HuH-7 (cell line): ENCODE data around the gene RPLP2.

Experiments used
- DNase-seq: peaks from one replicate; pipeline ENCODE4 v3.0.0; 2011; ENCODE audit warnings: low spot score

The RPLP2 gene

DNA sequence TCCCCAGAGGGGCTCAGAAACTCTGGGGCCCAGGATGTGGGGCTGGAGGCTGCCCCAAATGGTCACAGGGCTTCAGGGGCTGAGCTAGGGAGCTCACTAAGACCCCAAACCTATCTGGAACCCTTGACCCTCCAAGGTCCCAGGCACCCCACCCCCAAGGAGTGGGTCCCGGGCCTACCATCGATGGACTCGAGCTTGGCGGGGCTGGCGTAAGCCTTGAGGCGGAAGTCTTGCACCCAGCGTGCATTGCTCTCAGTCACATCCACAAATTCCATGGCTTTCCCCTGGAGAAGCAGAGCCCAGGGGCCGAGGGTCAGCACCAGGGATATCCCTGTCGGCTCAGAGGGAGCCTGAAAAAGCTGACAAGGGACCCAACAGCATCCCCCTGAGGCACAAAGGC lies 35.9 kb upstream of the RPLP2 start:
- no peak for DNase-seq

- DNase-seq, result no peak
Measured at GRCh38 chr11:774873-775592, 34.7 kb upstream of the RPLP2 start.

DNA sequence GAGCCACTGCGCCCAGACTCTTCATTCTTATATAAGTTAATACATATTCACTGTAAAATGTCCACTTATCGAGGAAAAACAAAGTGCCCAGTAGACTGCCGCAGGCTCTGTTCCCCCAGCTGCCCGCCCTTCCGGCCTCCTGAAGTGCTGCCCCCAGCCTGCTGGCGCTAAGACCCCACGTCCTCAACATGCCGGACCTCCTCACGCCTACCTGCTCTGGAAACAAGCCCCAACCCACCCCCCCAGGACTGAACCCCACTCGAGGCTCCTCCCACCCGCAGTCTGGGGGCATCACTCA lies 33.6 kb upstream of the RPLP2 start:
- DNase-seq, result no peak

- DNase-seq, result peak; percentile 84
Measured at GRCh38 chr11:776561-777287, 33.0 kb upstream of the RPLP2 start.

- DNase-seq, result peak; percentile 99
Measured at GRCh38 chr11:777288-778255, 32.2 kb upstream of the RPLP2 start, which contains the start of gene GATD1. Gene GATD1 (minus strand): TSS chr11:777487. CDS start chr11:777462, 25 bp downstream.

DNA sequence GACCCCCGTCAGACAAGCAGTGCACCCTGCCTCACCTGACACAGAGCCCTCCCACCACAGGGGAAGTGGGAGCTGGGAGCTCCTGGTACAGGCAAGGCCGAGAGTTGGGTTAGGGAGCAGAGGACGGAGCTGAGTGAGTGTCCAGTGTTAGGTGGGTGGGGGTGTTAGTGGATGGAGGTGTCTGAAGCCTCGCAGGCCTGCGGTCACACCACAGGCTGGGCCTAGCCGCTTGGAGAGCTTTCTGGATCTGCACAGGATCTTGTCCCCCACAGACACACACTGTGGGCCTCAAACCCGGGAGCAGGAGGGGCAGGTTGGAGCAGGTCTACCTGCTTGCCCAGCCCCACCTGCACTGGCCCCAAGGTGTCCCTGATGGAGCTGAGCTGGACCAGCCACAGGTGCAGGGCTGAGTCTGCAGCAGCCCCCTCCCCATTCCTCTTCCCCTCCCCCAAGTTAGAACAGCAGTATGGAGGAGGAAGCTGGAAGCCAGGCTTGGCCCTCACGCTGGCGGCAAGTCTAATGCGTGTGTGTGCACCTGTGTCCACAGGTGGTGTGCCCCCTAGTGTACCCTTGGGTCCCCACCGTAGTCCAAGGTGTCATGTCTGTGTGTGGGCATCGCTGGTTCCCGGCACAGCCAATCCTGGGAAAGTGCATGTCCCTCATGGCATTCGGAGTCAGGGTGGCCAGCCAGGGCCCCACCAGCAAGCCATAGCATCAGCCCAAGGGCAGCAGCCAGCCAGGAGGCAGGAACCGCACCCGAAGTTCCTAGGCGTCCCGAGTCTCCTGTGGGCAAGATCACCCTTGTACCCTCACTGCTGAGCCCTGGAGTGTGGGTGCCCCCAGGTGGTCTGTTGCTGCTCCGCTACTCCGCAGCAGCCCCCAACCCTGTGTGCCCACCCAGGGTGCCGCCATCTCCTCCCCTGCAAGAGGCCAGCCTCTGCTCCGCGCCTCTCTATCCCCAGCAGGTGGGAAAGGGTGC lies 30.5 kb upstream of the RPLP2 start:
- no peak for DNase-seq

DNA sequence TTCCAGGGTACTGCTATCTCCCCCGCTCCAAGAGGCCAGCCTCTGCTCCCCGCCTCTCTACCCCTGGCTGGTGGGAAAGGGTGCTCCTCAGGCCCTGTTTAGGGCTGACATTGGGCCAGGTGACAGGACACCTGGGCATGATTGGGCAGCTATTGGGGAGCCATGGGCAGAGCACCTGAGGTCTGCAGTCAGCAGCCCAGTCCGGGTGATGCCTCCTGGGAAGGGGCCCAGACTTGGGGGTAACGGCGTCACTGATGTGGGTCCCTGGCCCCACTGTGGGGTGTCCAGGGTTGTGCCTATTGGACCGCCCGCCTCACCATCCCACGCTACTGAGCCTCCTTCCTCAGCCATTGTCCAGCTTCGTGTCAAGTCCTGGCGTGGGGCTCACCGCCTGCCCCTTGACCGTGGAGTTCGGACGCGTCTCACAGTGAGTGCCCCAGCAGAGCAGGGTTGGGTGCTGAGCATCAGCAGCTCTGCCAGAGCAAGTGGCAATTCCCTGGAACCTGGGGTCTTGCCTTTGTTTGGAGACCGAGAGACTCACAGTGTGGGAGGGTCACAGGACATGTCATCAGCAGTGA lies 29.7 kb upstream of the RPLP2 start:
- DNase-seq, result no peak

DNA sequence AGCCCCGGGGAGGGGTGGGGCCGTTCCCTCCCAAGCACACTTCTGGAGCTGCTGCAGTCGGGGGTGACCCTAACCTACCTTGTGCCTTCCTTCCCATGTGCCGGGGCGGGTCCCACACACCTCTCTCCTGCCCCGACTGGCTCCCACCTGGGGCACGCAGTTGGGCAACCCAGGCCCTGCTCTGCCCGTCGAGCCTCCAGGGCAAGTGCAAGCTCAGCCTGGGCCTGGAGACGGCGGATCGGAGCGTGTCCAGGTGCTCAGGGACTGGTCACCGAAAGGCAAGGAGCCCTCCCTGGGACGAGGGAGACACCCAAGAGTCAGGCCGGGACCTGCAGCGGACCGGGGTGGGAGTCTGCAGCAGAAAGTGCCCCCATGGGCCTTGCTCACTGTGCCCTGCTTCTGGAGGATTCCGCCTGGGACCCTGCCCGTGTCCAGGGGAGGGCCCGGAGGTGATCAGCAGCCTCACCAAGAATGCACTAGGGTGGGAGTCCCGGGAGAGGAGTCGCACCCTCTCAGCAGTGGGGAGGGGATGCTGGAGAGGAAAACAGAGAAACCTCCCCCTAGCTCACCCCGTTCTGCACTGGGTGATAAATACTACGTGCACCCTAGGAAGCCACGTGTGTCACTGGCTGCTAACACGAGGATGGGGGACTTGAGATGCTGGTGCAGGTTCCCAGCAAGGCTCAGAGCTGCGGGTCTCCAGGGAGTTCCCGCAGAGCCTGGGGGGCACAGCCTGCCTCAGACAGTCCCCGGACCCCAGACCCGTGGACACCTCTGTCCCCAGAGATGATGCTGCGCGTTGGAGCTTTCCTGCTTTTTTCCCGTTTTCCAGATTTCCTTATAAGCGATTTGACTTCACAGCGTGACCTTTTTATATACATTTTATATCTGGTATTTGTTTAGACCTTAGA lies 27.2 kb upstream of the RPLP2 start:
- no peak for DNase-seq

GRCh38 chr11:783581-784015 lies 26.2 kb upstream of the RPLP2 start:
- no peak for DNase-seq

GRCh38 chr11:786235-787083 lies 23.3 kb upstream of the RPLP2 start:
- no peak for DNase-seq

- no peak for DNase-seq
Measured at GRCh38 chr11:787084-787675, 22.6 kb upstream of the RPLP2 start.

GRCh38 chr11:788009-788640 lies 21.6 kb upstream of the RPLP2 start:
- no peak for DNase-seq

DNA sequence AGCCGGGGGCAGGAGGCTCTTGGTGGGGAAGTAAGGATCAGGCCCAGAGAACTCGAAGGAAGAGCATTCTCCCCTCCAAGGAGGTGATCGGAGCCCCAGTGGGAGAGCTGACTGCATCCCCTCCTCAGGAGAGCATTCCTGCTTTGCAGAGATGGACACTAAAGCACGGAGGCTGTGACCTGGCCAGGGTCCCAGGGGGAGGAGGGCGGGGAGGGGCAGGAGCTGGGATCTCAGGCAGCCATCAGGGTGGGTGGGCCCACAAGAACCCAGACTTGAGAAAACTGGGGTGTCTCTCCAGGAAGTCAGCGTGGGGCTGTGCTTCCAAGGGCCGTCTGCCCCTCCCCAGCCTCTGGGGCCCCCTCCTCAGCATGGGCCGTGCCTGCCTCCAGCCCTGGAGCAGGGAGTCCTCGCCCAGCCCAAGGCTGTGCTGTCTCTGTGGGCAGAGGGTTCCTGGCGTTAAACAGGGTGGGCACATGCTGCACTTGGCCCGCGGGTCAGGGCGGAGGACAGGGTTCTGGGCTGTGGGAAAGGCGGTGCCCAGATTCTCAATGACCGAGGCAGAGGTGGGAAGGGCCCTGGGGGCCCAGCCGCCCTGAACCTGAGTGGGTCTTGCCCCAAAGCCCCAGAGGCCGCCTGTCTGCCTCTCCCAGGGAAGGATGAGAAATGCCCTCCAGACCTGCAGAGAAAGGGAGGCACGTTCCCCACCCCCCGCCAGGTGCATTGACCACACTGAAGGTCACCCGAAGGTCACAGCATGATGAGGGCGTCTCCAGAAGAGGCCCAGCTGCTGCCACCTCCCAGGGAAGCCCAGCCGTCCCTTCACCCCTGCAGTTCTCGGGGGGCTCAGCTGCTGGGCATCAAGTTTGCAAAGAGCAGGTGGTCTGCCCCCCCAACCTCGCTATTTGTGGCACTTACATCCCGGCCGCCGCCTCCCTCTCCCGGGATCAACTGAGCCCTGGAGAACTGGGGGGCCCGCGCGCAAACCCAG lies 20.5 kb upstream of the RPLP2 start:
- no peak for DNase-seq

- no peak for DNase-seq
Measured at GRCh38 chr11:789943-790342, 19.8 kb upstream of the RPLP2 start, which contains the start of gene CEND1. Gene CEND1 (minus strand): TSS chr11:790090. CDS start chr11:788576, 1,514 bp downstream.

DNA sequence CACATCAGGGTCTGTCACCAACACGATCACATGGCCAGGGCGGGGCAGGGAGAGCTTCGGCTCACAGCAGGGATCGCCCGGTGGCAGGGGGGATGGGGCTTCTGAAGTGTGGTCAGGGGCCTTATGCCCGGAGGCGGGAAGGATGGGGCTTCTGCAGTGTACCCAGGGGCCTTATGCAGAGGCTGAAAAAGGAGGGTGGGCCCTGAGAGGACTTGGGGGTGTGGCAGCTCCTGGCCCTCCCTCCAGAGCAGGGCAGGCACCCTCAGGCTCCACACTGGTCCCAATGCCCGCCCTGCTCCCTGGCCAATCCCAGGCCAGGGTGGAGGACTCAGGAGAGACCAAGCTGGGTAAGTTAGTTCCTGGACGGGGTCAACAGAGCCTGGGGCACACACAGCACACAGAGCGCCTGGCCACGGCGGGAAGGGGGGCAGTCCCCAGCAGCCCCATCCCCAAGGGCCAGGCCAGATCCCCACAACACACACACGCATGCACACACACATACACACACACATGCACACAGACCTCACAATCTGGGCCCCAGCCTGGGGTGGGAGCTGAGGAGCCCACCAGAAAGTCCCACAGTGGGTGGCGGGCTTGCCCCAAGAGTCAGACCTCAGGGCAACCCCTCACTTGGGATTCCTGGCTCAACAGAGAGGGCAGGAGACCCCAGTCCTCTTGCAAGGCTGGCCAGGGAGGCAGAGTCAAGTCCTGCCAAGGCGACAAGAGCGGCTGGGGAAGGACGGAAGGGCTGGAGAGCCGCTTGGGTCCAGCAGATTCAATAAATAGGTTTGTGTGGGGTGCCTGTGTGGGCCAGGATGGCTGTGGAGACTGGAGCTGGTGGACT lies 18.8 kb upstream of the RPLP2 start:
- no peak for DNase-seq
